HepG2 (cell line): ENCODE results near the gene IRGQ. TPM values are rescaled to one million over a fixed set of nuclear protein-coding genes. Genes with fewer than 3 reads are reported as not detected.

Experiments used
- ARHGAP35 ChIP-seq: sonication (generic); formaldehyde crosslinking; IDR thresholded peaks from 2 replicates; pipeline ENCODE4 v1.9.0; 2022; ENCODE audit warnings: mild to moderate bottlenecking, inconsistent platforms, moderate library complexity, missing genetic modification reagents, borderline replicate concordance
- CBX2 ChIP-seq, 2 experiments: fragments of 200-600 bp in 1 of 2; sonication (generic); formaldehyde crosslinking in 1 of 2; IDR thresholded peaks; 2 replicates each; pipeline versions ENCODE4 v1.7.0 to v1.8.1; 2018 to 2022; ENCODE audit warnings: low read depth in 2 of 2, low read length in 1 of 2, mild to moderate bottlenecking in 1 of 2, missing genetic modification reagents in 1 of 2
- HOXA7 ChIP-seq: sonication (generic); formaldehyde crosslinking; IDR thresholded peaks from 2 replicates; pipeline ENCODE4 v1.8.1; 2022; ENCODE audit warnings: mild to moderate bottlenecking, missing genetic modification reagents, moderate library complexity
- KAT7 ChIP-seq: IDR thresholded peaks from 2 replicates; pipeline ENCODE4 v1.6.1; 2018; ENCODE audit warnings: borderline replicate concordance, missing compliant biosample characterization
- NR3C1 ChIP-seq: sonication (generic); formaldehyde crosslinking; IDR thresholded peaks from 2 replicates; pipeline ENCODE4 v1.4.0; 2020; ENCODE audit warnings: missing genetic modification reagents
- ZNF263 ChIP-seq: sonication (generic); formaldehyde crosslinking; IDR thresholded peaks from 2 replicates; pipeline ENCODE4 v1.4.0; 2020; ENCODE audit warnings: missing genetic modification reagents
- ZNF746 ChIP-seq: sonication (generic); formaldehyde crosslinking; IDR thresholded peaks from 2 replicates; pipeline ENCODE4 v1.8.0; 2022; ENCODE audit warnings: mild to moderate bottlenecking, missing genetic modification reagents
- polyA plus RNA-seq, 8 experiments: library from polyadenylated mRNA; depleted of rRNA in 3 of 8; stranded (reverse) in 7 of 8; unstranded in 1 of 8; fragments of >200 nt; fragmentation: Illumina TruSeq in 4 of 8; extraction: Trizol in 4 of 8; gene quantifications; 2 replicates each; pipeline versions ENCODE4 v1.2.1 to v1.2.3, GENCODE V29; 2011 to 2016; ENCODE audit warnings: low read depth in 4 of 8, missing spikeins in 1 of 8, mixed read lengths in 1 of 8; ENCODE audit not compliant: insufficient read depth in 1 of 8
- total RNA-seq, 5 experiments: library from RNA; depleted of rRNA; stranded (reverse); fragments of >200 nt; fragmentation: Illumina TruSeq; extraction: Trizol; gene quantifications; 2 replicates each; pipeline ENCODE4 v1.2.3, GENCODE V29; 2016; ENCODE audit warnings: low read depth in 1 of 5
- TF ChIP-seq, protein P1 (sequence below): sonication (generic); formaldehyde crosslinking; IDR thresholded peaks from 2 replicates; pipeline ENCODE4 v1.5.1; 2020; ENCODE audit warnings: mild to moderate bottlenecking, missing genetic modification reagents, moderate library complexity
- TF ChIP-seq, protein P2 (sequence below): sonication (generic); formaldehyde crosslinking; IDR thresholded peaks from 2 replicates; pipeline ENCODE4 v1.9.0; 2022; ENCODE audit warnings: missing genetic modification reagents, mild to moderate bottlenecking, borderline replicate concordance
- TF ChIP-seq, protein P3 (sequence below): sonication (generic); formaldehyde crosslinking; IDR thresholded peaks from 2 replicates; pipeline ENCODE4 v1.5.1; 2020; ENCODE audit warnings: missing genetic modification reagents, mild to moderate bottlenecking, borderline replicate concordance
- TF ChIP-seq, protein P4 (sequence below): sonication (generic); formaldehyde crosslinking; IDR thresholded peaks from 2 replicates; pipeline ENCODE4 v1.4.0; 2020; ENCODE audit warnings: mild to moderate bottlenecking, missing genetic modification reagents

Gene IRGQ
- total and polyA plus RNA-seq, 2 of the 13 experiments (the other 11 are each of a cell fraction or from before 2014, with no cell fraction given): 11.6 to 12.4 TPM

DNA sequence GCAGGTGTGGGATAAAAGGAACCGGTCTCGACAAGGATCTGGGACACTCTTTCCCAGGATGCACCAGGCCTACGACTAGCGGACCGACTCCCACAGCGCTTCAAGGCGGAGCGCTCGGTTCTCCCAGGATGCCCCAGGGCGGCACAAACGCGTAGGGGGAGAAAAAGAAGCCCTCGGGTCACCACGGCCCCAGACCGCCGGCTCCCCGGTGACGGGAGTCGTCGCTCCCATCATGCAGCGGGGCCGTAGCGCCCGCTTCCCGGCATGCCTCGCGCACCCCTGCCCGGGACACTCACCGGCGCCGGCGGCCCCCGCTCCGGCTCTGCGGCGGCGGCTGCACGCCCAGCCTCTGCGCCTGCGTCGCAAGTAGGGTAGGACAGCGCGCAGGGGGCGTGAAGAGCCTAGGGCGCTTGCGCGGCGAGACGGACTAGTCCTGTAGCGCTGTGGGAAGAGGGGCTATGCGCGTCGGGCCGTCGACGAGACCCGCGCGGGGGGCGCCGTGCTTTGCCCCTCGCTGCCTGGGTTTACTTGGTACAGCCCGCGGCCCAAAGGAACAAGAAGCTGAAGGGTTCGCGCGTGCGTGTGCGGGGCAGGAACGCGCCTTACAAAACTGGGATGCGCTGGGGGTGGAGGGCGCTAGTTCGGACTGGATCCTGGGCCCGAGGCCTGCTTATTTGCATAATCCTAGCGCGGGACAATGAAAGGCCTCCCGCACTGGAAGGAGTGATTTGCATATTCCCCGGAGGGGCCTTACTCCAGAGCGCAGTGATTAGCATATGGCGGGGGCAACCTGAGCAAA, 23.5 kb upstream of the IRGQ start, which contains the start of gene ZNF428 (continued):
- TF ChIP-seq, protein P1, sequence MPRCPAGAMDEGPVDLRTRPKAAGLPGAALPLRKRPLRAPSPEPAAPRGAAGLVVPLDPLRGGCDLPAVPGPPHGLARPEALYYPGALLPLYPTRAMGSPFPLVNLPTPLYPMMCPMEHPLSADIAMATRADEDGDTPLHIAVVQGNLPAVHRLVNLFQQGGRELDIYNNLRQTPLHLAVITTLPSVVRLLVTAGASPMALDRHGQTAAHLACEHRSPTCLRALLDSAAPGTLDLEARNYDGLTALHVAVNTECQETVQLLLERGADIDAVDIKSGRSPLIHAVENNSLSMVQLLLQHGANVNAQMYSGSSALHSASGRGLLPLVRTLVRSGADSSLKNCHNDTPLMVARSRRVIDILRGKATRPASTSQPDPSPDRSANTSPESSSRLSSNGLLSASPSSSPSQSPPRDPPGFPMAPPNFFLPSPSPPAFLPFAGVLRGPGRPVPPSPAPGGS: peak; percentile 73; the same call in 1 of the 2 replicates
- TF ChIP-seq NR3C1 (CRISPR knock-in tag) (no peak), ARHGAP35 (CRISPR knock-in tag) (peak; percentile 68; the same call in 1 of the 2 replicates), HOXA7 (no peak), ZNF263 (peak; percentile 67; the same call in 1 of the 2 replicates), CBX2 (IDR thresholded peaks at IDR 0.05; ENCODE audit: low read depth, low read length) (no peak), CBX2 (CRISPR knock-in tag; IDR thresholded peaks at IDR 0.05; ENCODE audit: low read depth) (no peak), ZNF746 (CRISPR knock-in tag) (0 out of 2 replicates have a peak, but pooled peaks have one; percentile 56), KAT7 (CRISPR knock-in tag) (no peak; the same call in 1 of the 2 replicates)
- TF ChIP-seq, protein P2, sequence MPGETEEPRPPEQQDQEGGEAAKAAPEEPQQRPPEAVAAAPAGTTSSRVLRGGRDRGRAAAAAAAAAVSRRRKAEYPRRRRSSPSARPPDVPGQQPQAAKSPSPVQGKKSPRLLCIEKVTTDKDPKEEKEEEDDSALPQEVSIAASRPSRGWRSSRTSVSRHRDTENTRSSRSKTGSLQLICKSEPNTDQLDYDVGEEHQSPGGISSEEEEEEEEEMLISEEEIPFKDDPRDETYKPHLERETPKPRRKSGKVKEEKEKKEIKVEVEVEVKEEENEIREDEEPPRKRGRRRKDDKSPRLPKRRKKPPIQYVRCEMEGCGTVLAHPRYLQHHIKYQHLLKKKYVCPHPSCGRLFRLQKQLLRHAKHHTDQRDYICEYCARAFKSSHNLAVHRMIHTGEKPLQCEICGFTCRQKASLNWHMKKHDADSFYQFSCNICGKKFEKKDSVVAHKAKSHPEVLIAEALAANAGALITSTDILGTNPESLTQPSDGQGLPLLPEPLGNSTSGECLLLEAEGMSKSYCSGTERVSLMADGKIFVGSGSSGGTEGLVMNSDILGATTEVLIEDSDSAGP: peak; percentile 93; the same call in 1 of the 2 replicates
- TF ChIP-seq, protein P3, sequence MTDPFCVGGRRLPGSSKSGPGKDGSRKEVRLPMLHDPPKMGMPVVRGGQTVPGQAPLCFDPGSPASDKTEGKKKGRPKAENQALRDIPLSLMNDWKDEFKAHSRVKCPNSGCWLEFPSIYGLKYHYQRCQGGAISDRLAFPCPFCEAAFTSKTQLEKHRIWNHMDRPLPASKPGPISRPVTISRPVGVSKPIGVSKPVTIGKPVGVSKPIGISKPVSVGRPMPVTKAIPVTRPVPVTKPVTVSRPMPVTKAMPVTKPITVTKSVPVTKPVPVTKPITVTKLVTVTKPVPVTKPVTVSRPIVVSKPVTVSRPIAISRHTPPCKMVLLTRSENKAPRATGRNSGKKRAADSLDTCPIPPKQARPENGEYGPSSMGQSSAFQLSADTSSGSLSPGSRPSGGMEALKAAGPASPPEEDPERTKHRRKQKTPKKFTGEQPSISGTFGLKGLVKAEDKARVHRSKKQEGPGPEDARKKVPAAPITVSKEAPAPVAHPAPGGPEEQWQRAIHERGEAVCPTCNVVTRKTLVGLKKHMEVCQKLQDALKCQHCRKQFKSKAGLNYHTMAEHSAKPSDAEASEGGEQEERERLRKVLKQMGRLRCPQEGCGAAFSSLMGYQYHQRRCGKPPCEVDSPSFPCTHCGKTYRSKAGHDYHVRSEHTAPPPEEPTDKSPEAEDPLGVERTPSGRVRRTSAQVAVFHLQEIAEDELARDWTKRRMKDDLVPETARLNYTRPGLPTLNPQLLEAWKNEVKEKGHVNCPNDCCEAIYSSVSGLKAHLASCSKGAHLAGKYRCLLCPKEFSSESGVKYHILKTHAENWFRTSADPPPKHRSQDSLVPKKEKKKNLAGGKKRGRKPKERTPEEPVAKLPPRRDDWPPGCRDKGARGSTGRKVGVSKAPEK (CRISPR knock-in tag): 0 out of 2 replicates have a peak, but pooled peaks have one; percentile 51
- TF ChIP-seq, protein P4, sequence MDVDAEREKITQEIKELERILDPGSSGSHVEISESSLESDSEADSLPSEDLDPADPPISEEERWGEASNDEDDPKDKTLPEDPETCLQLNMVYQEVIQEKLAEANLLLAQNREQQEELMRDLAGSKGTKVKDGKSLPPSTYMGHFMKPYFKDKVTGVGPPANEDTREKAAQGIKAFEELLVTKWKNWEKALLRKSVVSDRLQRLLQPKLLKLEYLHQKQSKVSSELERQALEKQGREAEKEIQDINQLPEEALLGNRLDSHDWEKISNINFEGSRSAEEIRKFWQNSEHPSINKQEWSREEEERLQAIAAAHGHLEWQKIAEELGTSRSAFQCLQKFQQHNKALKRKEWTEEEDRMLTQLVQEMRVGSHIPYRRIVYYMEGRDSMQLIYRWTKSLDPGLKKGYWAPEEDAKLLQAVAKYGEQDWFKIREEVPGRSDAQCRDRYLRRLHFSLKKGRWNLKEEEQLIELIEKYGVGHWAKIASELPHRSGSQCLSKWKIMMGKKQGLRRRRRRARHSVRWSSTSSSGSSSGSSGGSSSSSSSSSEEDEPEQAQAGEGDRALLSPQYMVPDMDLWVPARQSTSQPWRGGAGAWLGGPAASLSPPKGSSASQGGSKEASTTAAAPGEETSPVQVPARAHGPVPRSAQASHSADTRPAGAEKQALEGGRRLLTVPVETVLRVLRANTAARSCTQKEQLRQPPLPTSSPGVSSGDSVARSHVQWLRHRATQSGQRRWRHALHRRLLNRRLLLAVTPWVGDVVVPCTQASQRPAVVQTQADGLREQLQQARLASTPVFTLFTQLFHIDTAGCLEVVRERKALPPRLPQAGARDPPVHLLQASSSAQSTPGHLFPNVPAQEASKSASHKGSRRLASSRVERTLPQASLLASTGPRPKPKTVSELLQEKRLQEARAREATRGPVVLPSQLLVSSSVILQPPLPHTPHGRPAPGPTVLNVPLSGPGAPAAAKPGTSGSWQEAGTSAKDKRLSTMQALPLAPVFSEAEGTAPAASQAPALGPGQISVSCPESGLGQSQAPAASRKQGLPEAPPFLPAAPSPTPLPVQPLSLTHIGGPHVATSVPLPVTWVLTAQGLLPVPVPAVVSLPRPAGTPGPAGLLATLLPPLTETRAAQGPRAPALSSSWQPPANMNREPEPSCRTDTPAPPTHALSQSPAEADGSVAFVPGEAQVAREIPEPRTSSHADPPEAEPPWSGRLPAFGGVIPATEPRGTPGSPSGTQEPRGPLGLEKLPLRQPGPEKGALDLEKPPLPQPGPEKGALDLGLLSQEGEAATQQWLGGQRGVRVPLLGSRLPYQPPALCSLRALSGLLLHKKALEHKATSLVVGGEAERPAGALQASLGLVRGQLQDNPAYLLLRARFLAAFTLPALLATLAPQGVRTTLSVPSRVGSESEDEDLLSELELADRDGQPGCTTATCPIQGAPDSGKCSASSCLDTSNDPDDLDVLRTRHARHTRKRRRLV (CRISPR knock-in tag): peak; percentile 99
